Astrocyte (in vitro differentiated cells and primary cell): Measurements from ENCODE around the gene HOXC11.

Experiments
- EZH2 ChIP-seq: IDR thresholded peaks from 2 replicates; pipeline ENCODE4 v1.6.1; 2012; ENCODE audit warnings: mild to moderate bottlenecking, low read length, inconsistent platforms; ENCODE audit not compliant: insufficient read depth
- TF ChIP-seq, protein P1 (sequence below): IDR thresholded peaks from 2 replicates; pipeline ENCODE4 v1.5.1; 2011; ENCODE audit warnings: low read depth, mild to moderate bottlenecking, inconsistent platforms, low read length, moderate library complexity; ENCODE audit not compliant: insufficient read depth

GRCh38 chr12:53958128-53958527 is 14.8 kb upstream of the HOXC11 start:
- TF ChIP-seq, protein P1, sequence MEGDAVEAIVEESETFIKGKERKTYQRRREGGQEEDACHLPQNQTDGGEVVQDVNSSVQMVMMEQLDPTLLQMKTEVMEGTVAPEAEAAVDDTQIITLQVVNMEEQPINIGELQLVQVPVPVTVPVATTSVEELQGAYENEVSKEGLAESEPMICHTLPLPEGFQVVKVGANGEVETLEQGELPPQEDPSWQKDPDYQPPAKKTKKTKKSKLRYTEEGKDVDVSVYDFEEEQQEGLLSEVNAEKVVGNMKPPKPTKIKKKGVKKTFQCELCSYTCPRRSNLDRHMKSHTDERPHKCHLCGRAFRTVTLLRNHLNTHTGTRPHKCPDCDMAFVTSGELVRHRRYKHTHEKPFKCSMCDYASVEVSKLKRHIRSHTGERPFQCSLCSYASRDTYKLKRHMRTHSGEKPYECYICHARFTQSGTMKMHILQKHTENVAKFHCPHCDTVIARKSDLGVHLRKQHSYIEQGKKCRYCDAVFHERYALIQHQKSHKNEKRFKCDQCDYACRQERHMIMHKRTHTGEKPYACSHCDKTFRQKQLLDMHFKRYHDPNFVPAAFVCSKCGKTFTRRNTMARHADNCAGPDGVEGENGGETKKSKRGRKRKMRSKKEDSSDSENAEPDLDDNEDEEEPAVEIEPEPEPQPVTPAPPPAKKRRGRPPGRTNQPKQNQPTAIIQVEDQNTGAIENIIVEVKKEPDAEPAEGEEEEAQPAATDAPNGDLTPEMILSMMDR, result no peak
- no peak for TF ChIP-seq EZH2
